A549 treated with RU486 at 1 μM for 4 hours (cell line): ENCODE data around the gene PPP2R2D. TPM values are rescaled to one million over a fixed set of nuclear protein-coding genes. Genes with fewer than 3 reads are reported as not detected.

Experiments used
- total RNA-seq: library from RNA; stranded (reverse); fragments of 200-300 nt; extraction: Qiagen RNA extraction; gene quantifications from 5 replicates; pipeline ENCODE4 v1.2.3, GENCODE V29; 2022; ENCODE audit warnings: low read depth

Gene PPP2R2D
- total RNA-seq: 22.5 to 30.0 TPM (median 28.0 TPM) in 5 replicates

DNA sequence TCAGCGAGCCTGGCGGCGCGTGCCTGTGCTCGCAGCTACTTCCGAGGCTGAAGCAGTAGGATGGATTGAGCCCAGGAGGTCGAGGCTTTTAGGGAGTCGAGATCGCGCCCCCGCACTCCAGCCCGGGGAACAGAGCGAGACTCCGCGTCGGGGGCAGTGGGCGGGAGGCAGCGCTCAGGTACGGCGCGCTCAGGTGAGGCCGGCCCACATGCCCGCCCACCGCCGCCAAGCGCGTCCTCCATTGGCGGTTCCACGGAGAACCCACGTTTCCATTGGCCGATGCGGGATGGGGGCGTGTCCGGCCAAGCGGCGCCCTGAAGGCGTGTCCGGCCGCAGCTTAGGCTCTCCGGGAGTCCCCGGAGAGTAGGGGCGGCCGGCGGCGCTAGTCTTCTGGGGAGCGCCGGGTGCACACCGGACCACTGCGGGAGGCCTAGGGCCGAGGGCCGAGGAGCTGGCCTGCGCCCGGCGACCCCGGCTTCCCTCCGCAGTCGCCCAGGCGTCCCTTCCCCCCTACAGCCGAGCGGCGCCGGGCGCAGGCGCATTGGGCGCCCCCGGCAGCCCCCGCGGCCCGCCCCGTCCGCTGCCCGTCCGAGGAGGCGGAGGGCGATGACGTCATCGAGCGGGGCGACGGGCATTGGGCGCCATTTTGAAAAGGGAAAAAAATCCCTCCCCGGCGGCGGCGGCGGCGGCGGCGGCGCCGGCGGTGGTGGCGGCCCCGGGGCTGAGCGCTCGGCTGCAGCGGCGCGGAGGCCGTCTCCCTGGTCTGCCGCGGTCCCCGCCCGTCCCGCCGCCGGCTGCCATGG lies at the start of gene PPP2R2D:
Gene PPP2R2D, plus strand, starts transcription at position 659 of the 803 bp plus-strand sequence. Its CDS starts 141 bp downstream, at position 800.

DNA sequence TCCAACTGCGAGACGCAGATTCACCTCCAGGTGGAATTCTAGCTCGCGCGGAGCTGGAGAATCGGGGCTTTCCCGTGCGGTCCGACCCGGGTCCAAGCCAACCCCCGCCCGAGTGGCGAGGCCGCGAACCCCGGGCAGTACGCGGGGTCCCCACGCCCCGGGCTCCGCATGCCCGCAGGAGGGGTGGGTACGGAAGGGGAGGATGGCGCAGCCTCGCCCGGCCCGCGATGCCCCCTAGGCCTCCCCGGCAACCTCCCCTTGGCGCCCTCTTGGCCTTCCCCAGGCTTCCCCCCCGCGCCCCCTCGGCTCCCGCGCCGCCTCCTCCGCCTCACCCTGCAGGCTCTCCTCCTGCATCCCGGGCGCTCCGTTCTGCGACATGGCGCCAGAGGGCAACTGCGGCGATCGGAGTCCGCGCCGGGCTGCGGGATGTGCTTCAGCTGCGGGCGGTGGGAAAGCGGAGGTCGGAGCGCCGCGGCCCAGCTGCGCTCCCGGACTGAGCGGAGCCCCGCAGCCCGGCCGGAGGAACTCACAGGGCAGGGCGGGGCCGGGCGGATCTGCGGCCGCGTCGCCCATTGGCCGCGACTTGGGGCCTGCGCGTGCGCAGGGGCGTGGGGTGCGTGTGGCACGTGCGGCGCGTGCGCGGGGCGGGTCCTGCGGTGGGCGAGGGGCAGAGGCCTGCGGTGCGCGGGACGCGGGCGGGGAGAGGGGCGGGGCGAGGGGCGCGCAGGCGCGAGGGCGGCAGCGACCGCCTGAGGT lies 80.8 kb downstream of the PPP2R2D start, which contains the start of gene BNIP3:
Gene BNIP3, minus strand, starts transcription at position 495 of the 756 bp plus-strand sequence. Its CDS starts 117 bp downstream, at position 378.

Other genes with a start within 250 kb of the PPP2R2D start
- 42.0 to 46.7 TPM (median 44.3 TPM) in 5 replicates for gene BNIP3, start 80.9 kb downstream of the PPP2R2D start, total RNA-seq
- 1.2 to 1.9 TPM (median 1.6 TPM) in 5 replicates for gene JAKMIP3, start 164.9 kb downstream of the PPP2R2D start, total RNA-seq